Tibial nerve (tissue), 4 donors: ENCODE measurements around the gene VWCE.
A peak's percentile ranks its signal among the peaks of the same experiment; 100 is the strongest.

Experiments used
- CTCF ChIP-seq, 5 experiments: fragments of 200-600 bp in 3 of 5; fragments of 450-650 bp in 2 of 5; sonication (generic) in 3 of 5; IDR thresholded peaks; one replicate each; pipeline ENCODE4 v1.5.1; 2016 to 2019; ENCODE audit warnings: antibody characterized with exemption in 5 of 5, mild to moderate bottlenecking in 3 of 5, moderate library complexity in 2 of 5
- EP300 ChIP-seq, 2 donors: sonication (generic); formaldehyde crosslinking; IDR thresholded peaks; one replicate each; pipeline ENCODE4 v1.6.1; 2017; ENCODE audit warnings: antibody characterized with exemption in 2 of 2, mild to moderate bottlenecking in 1 of 2
- POLR2A ChIP-seq, 2 donors: fragments of 450-650 bp; IDR thresholded peaks; one replicate each; pipeline ENCODE4 v1.6.1; 2017; ENCODE audit warnings: antibody characterized with exemption in 2 of 2, mild to moderate bottlenecking in 2 of 2, moderate library complexity in 2 of 2

DNA sequence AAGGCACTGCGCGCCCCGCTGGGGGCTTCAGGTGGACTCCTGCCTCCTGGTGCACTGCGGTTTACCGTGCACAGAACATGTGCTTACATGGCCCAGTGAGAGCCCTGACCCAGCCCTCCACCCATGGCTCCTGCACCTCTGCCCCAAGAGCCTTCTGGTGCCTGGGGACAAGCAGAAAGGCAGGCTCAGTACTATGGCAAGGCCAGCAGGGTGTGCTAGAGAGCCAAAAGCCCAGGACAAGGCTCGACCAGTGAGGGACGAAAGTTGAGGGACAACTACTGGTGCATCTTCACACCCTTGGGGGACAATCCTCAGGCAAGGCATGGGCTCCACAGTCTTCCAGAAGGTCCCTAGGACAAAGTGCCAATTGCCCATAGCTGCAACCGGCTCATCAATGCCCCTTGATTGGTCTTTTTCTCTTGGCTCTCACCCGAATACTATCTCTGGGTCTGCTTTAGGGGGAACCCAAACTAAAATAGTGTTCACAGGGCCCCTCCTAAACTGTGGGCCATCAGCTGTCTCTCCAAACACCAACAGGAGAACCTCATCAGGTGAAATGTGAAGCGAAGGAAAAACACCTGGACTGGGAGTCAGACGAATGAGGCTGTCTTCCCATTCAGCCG, 40.6 kb downstream of the VWCE start:
- TF ChIP-seq POLR2A (IDR thresholded peaks at IDR 0.05) = no peak
- peak; percentile 53 to 76 (median 68) for TF ChIP-seq CTCF (IDR thresholded peaks at IDR 0.05)
- TF ChIP-seq EP300 (IDR thresholded peaks at IDR 0.05) = no peak
